OCI-LY7 (cell line): ENCODE data around the gene NOD2. TPM values are rescaled to one million over a fixed set of nuclear protein-coding genes. Genes with fewer than 3 reads are reported as not detected.

Experiments used
- BruUV-seq: library from RNA; stranded (reverse); fragments of 400-500 nt; replicated peaks from 2 replicates; lab custom pipeline; 2021; lab: Mats Ljungman, UMichigan
- CTCF ChIA-PET: fragments of 300-600 bp; sonication (Branson Sonifier 250); formaldehyde crosslinking; loops from one replicate; lab custom pipeline; 2022; ENCODE audit warnings: antibody characterized with exemption; ENCODE audit not compliant: unreplicated experiment; lab: Charles Lee
- POLR2A ChIA-PET: fragments of 300-600 bp; sonication (Branson Sonifier 250); formaldehyde crosslinking; loops from one replicate; lab custom pipeline; 2022; ENCODE audit warnings: antibody characterized with exemption; lab: Charles Lee
- DNase-seq: peaks from one replicate; pipeline ENCODE4 v3.0.0-alpha.2; 2015; ENCODE audit warnings: low spot score
- H2AFZ ChIP-seq: fragments of 200-600 bp; sonication (generic), shearing (Covaris generic); 2 replicates; pipeline ENCODE4 v1.6.1; 2014; ENCODE audit warnings: mild to moderate bottlenecking, antibody characterized with exemption, low read length, moderate library complexity
- H3K27ac ChIP-seq: fragments of 200-600 bp; sonication (generic); 2 replicates; pipeline ENCODE4 v1.5.1; 2014; ENCODE audit warnings: mixed run types, low read depth, mild to moderate bottlenecking, moderate library complexity, low read length, inconsistent platforms; ENCODE audit not compliant: poor library complexity, severe bottlenecking
- H3K36me3 ChIP-seq: fragments of 200-600 bp; sonication (generic); 2 replicates; pipeline ENCODE4 v1.6.1; 2014; ENCODE audit warnings: mild to moderate bottlenecking, antibody characterized with exemption, low read length, moderate library complexity, mixed read lengths; ENCODE audit not compliant: insufficient read depth
- H3K4me1 ChIP-seq: fragments of 200-600 bp; sonication (generic); 2 replicates; pipeline ENCODE4 v1.5.1; 2014; ENCODE audit warnings: mild to moderate bottlenecking, low read length; ENCODE audit not compliant: insufficient read depth, poor library complexity, severe bottlenecking
- H3K4me2 ChIP-seq: fragments of 200-600 bp; sonication (generic); 2 replicates; pipeline ENCODE4 v1.6.1; 2014; ENCODE audit warnings: mild to moderate bottlenecking, low read length
- H3K4me3 ChIP-seq: fragments of 200-600 bp; sonication (generic); 2 replicates; pipeline ENCODE4 v1.5.1; 2014; ENCODE audit warnings: mild to moderate bottlenecking, low read depth, low read length; ENCODE audit not compliant: poor library complexity, severe bottlenecking
- H3K79me2 ChIP-seq: fragments of 200-600 bp; sonication (generic); 2 replicates; pipeline ENCODE4 v1.6.1; 2016; ENCODE audit warnings: low read depth, mild to moderate bottlenecking, low read length, moderate library complexity, mixed read lengths; ENCODE audit not compliant: insufficient read depth
- H3K9me2 ChIP-seq: fragments of 200-600 bp; sonication (generic); 2 replicates; pipeline ENCODE4 v1.6.1; 2016; ENCODE audit warnings: mild to moderate bottlenecking, low read length, mixed read lengths; ENCODE audit not compliant: insufficient read depth
- H3K9me3 ChIP-seq: fragments of 200-600 bp; sonication (generic); 2 replicates; pipeline ENCODE4 v1.6.1; 2014; ENCODE audit warnings: mild to moderate bottlenecking, mixed run types, low read length, mixed read lengths
- H4K20me1 ChIP-seq: fragments of 200-600 bp; sonication (generic); 2 replicates; pipeline ENCODE4 v1.6.1; 2014; ENCODE audit warnings: mild to moderate bottlenecking, antibody characterized with exemption, low read length, moderate library complexity, mixed read lengths; ENCODE audit not compliant: insufficient read depth
- EZH2phosphoT487 ChIP-seq: fragments of 200-600 bp; sonication (generic); IDR thresholded peaks from 2 replicates; pipeline ENCODE4 v1.6.1; 2018; ENCODE audit warnings: low read depth, borderline replicate concordance, mild to moderate bottlenecking, mixed run types, antibody characterized with exemption, low read length, moderate library complexity, mixed read lengths
- intact Hi-C: fragments of 100-400 bp; cut with micrococcal nuclease; formaldehyde crosslinking; loops from one replicate; pipeline ENCODE4 v1.10.0; 2022; ENCODE audit not compliant: unreplicated experiment
- total RNA-seq, 2 experiments: library from RNA; depleted of rRNA in 1 of 2; stranded (reverse); fragments of >200 nt in 1 of 2; shearing (Covaris generic) in 1 of 2; gene quantifications; 2 replicates each; pipeline ENCODE4 v1.2.3, GENCODE V29; 2014 to 2022
- TF ChIP-seq, protein P1 (sequence below): fragments of 200-600 bp; sonication (generic); conservative IDR thresholded peaks from 2 replicates; pipeline ENCODE4 v1.5.1; 2014; ENCODE audit warnings: mild to moderate bottlenecking, antibody characterized with exemption, low read length, moderate library complexity, mixed read lengths

NOD2 gene
- total RNA-seq, 2 experiments from 2014 or later, result not detected

DNA sequence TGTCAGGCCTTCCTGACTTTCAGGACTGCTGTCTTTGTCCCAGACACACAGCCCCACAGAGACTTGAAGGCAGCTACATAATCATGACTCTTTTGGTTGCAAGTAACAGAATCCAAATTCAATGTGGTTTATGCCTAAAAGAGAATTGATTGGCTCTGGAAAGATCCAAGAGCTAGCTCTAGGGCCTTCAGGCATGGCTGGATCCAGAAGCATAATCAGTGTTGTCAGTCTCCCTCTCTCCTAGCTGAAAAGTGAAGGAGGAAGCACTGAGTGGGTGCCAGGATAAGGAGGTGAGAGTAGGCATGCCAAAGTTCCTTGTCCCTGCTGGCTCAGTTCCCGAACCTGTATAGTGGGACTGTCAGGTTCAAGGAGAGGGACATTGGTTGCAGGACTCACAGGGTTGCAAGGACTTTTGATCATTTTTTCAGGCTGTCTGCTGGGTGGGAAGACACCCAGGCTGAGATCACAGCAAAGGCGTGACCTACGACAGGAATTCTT lies 37.8 kb upstream of the NOD2 start:
- intact Hi-C loops, result no loop called here
- Histone ChIP-seq H3K4me3 (no peak overlapping the region), H2AFZ (no peak overlapping the region), H3K27ac (no peak overlapping the region), H3K9me3 (no peaks in the 10 kb centered on the region), H3K9me2 (no peaks in the 10 kb centered on the region), H3K4me2 (no peak overlapping the region), H3K36me3 (no peaks in the 10 kb centered on the region), H3K79me2 (no peaks in the 10 kb centered on the region), H3K4me1 (no peaks in the 10 kb centered on the region), H4K20me1 (no peaks in the 10 kb centered on the region)
- BruUV-seq, result no TSS peak
- TF ChIP-seq, protein P1, sequence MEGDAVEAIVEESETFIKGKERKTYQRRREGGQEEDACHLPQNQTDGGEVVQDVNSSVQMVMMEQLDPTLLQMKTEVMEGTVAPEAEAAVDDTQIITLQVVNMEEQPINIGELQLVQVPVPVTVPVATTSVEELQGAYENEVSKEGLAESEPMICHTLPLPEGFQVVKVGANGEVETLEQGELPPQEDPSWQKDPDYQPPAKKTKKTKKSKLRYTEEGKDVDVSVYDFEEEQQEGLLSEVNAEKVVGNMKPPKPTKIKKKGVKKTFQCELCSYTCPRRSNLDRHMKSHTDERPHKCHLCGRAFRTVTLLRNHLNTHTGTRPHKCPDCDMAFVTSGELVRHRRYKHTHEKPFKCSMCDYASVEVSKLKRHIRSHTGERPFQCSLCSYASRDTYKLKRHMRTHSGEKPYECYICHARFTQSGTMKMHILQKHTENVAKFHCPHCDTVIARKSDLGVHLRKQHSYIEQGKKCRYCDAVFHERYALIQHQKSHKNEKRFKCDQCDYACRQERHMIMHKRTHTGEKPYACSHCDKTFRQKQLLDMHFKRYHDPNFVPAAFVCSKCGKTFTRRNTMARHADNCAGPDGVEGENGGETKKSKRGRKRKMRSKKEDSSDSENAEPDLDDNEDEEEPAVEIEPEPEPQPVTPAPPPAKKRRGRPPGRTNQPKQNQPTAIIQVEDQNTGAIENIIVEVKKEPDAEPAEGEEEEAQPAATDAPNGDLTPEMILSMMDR, result no peak
- no peak for TF ChIP-seq EZH2phosphoT487
- POLR2A ChIA-PET, result no interaction called here
- DNase-seq, result no peak
- CTCF ChIA-PET, result no interaction called here

DNA sequence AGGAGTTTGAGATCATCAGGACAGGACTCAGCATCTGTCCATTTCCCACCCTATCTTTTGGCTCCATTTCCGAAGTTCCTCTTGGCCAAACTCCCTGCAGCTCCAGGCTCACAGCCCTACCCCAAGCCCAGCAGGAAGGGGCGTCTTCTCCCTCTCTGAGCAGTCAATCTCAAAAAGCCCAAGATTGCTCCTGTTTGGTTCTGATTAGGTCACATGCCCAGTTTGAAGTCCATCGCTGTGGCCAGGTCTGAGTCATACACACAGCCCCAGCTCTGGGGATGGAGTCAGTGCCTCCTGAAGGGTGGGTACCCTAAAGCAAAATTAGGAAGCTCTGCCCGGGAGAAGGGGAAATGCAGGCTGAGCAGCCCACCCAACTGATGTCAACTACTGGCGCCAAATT lies 36.2 kb upstream of the NOD2 start:
- intact Hi-C loops, result no loop called here
- Histone ChIP-seq H3K9me3 (no peaks in the 10 kb centered on the region), H4K20me1 (no peaks in the 10 kb centered on the region), H3K79me2 (no peaks in the 10 kb centered on the region), H3K4me3 (no peak overlapping the region), H3K27ac (no peak overlapping the region), H3K4me1 (no peaks in the 10 kb centered on the region), H3K4me2 (no peak overlapping the region), H3K36me3 (no peaks in the 10 kb centered on the region), H2AFZ (no peak overlapping the region), H3K9me2 (no peaks in the 10 kb centered on the region)
- ChIA-PET CTCF (no interaction called here), POLR2A (interaction anchor here (0.7 kb wide), 1 partner anchor 28 kb away, joined by 4 read pairs; no protein-coding TSS in a partner anchor)
- BruUV-seq, result no TSS peak
- no peak for DNase-seq
- TF ChIP-seq, protein P1, result no peak
- TF ChIP-seq EZH2phosphoT487, result no peak

DNA sequence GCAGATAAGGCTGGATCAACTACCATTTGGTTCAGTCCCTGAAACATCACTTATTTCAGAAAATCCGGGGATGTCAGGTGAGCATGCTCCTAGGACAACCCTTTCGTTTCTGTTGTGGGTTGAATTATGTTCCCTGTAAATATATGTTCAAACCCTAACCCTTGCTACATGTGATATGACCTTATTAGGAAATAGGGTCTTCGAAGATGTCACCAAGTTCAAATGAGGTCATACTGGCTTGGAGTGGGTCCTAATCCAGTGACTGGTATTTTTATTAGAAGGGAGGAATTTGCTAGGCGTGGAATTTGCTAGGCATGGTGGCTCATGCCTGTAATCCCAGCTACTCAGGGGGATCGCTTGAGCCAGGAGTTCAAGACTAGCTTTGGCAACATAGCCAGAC lies 33.6 kb upstream of the NOD2 start:
- DNase-seq, result no peak
- no peaks in the 10 kb centered on the region for H3K9me3 ChIP-seq
- no peaks in the 10 kb centered on the region for H3K79me2 ChIP-seq
- no peak for TF ChIP-seq EZH2phosphoT487
- TF ChIP-seq, protein P1, result no peak
- POLR2A ChIA-PET, result interaction anchor here (0.6 kb wide), 1 partner anchor 59 kb away, joined by 5 read pairs; no protein-coding TSS in a partner anchor
- H3K4me1 ChIP-seq, result no peaks in the 10 kb centered on the region
- no peaks in the 10 kb centered on the region for H3K36me3 ChIP-seq
- BruUV-seq, result no TSS peak
- H3K4me2 ChIP-seq, result no peak overlapping the region
- no peak overlapping the region for H3K27ac ChIP-seq
- no peaks in the 10 kb centered on the region for H4K20me1 ChIP-seq
- H2AFZ ChIP-seq, result no peak overlapping the region
- intact Hi-C loops, result no loop called here
- CTCF ChIA-PET, result no interaction called here
- no peak overlapping the region for H3K4me3 ChIP-seq
- H3K9me2 ChIP-seq, result no peaks in the 10 kb centered on the region
